K562 (cell line): Measurements from ENCODE around the gene MRPS18B. TPM values are rescaled to one million over a fixed set of nuclear protein-coding genes. Genes with fewer than 3 reads are reported as not detected.

Source experiments
- BRF2 ChIP-seq: IDR thresholded peaks from 3 replicates; pipeline ENCODE4 v1.6.1; 2011; ENCODE audit warnings: borderline replicate concordance, mild to moderate bottlenecking; ENCODE audit not compliant: insufficient read length, insufficient read depth
- ELK1 ChIP-seq: sonication (generic); formaldehyde crosslinking; IDR thresholded peaks from 2 replicates; pipeline ENCODE4 v1.8.1; 2022; ENCODE audit warnings: missing genetic modification reagents
- ETS1 ChIP-seq: conservative IDR thresholded peaks from 2 replicates; pipeline ENCODE4 v1.6.1; 2011; ENCODE audit warnings: low read depth, mild to moderate bottlenecking, low read length; ENCODE audit not compliant: control insufficient read depth
- L3MBTL2 ChIP-seq: fragments of 450-650 bp; IDR thresholded peaks from 2 replicates; pipeline ENCODE4 v1.6.1; 2016; ENCODE audit warnings: mild to moderate bottlenecking, moderate library complexity
- NFIC ChIP-seq: fragments of 450-650 bp; IDR thresholded peaks from 2 replicates; pipeline ENCODE4 v1.6.1; 2017; ENCODE audit warnings: mild to moderate bottlenecking, inconsistent platforms
- PHB2 ChIP-seq: fragments of 450-650 bp; IDR thresholded peaks from 2 replicates; pipeline ENCODE4 v1.6.1; 2017; ENCODE audit warnings: low read depth
- PML ChIP-seq: IDR thresholded peaks from 2 replicates; pipeline ENCODE4 v1.6.1; 2012; ENCODE audit warnings: low read length, inconsistent platforms
- RHOXF2B ChIP-seq: fragments of 250-450 bp; sonication (Bioruptor Pico); conservative IDR thresholded peaks from 2 replicates; pipeline ENCODE4 v1.5.1; 2021
- TBL1XR1 ChIP-seq, 2 experiments: IDR thresholded peaks; 2 replicates each; pipeline ENCODE4 v1.6.1; 2012; ENCODE audit warnings: improper control_type of control experiment in 2 of 2, low read length in 2 of 2, mild to moderate bottlenecking in 1 of 2
- ZNF146 ChIP-seq: IDR thresholded peaks from one replicate; pipeline ENCODE4 v1.6.1; 2018; ENCODE audit warnings: missing compliant biosample characterization; ENCODE audit not compliant: unreplicated experiment
- ZNF23 ChIP-seq: fragments of 250-450 bp; sonication (Bioruptor Pico); IDR thresholded peaks from 2 replicates; pipeline ENCODE4 v1.4.0; 2020; ENCODE audit warnings: mild to moderate bottlenecking
- ZNF408 ChIP-seq: fragments of 250-450 bp; sonication (Bioruptor Pico); IDR thresholded peaks from 2 replicates; pipeline ENCODE4 v1.4.0; 2020; ENCODE audit warnings: low read depth, mild to moderate bottlenecking, moderate library complexity
- ZNF507 ChIP-seq: conservative IDR thresholded peaks from 2 replicates; pipeline ENCODE4 v1.6.1; 2017; ENCODE audit warnings: missing genetic modification characterization, missing compliant biosample characterization
- ZNF589 ChIP-seq: fragments of 200-800 bp; sonication (Bioruptor generic); IDR thresholded peaks from 2 replicates; pipeline ENCODE4 v1.6.1; 2016; ENCODE audit warnings: low read depth, missing genetic modification characterization, missing compliant biosample characterization
- polyA plus RNA-seq, 8 experiments: library from polyadenylated mRNA; depleted of rRNA in 4 of 8; stranded (reverse) in 5 of 8; unstranded in 3 of 8; fragments of >200 nt; fragmentation: Nextera tagmentation in 2 of 8; fragmentation: Illumina TruSeq in 1 of 8; extraction: Ambion mirVana in 2 of 8; extraction: Trizol in 1 of 8; gene quantifications; 2 replicates each; pipeline versions ENCODE4 v1.2.1 to v1.2.3, GENCODE V29; 2011 to 2014; ENCODE audit warnings: inconsistent platforms in 1 of 8, missing spikeins in 1 of 8
- total RNA-seq, 7 experiments: library from RNA; depleted of rRNA in 6 of 7; stranded (reverse); fragments of >200 nt in 6 of 7; fragmentation: Illumina TruSeq in 2 of 7; extraction: Trizol in 2 of 7; gene quantifications; 2 replicates each; pipeline versions ENCODE4 v1.2.1 to v1.2.3, GENCODE V29; 2011 to 2021; ENCODE audit warnings: low replicate concordance in 1 of 7
- TF ChIP-seq, protein P1 (sequence below): sonication (generic); formaldehyde crosslinking; IDR thresholded peaks from 2 replicates; pipeline ENCODE4 v1.8.0; 2022; ENCODE audit warnings: mild to moderate bottlenecking, missing genetic modification reagents, borderline replicate concordance

Gene MRPS18B
- total and polyA plus RNA-seq, 9 of the 15 experiments (the other 6 are each of a cell fraction or from before 2014, with no cell fraction given) = 132 to 383 (median 178) TPM

DNA sequence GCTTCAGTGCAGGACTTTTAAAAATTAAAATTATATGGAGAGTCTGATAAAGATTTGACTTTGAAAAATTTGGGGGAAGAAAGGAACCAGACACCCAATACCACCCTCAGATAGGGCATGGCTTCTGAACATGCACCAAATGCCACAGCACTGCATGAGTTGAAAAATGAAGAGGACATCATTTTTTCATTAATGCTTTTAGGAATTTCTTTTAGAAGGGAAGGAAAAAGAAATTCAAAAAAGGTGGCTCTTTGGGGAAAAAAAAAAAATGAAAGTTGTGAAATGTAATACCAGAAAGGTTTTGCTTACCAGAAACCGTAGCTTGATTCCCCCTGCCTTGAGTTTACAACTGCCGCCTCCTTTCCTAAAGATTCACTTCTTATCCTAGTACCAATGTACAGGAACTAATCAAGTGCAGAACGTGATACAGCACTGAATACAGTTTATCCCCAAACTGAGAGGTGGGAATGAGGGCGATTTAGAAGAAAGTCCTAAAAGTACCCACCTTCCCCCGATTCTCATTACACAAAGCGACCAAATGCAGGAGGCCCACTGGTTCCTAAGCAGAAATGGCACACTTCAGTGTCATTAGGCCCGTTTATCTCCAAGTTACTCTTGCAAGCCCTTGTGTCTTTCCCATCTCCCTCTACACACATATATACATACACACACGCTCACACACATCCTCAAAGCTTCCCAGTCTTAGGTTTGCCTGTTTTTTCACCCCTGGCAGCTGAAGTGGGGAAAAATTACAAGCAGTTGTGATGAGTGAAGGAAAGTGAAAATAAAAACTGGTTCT, 3.4 kb upstream of the MRPS18B start (continued):
- no peak for TF ChIP-seq TBL1XR1 (IDR thresholded peaks at IDR 0.05; ENCODE audit: low read length in 2 of 2)
- TF ChIP-seq PHB2 = no peak; the same call in 1 of the 2 replicates
- no peak for TF ChIP-seq ZNF146 (CRISPR knock-in tag)
- TF ChIP-seq NFIC = peak; percentile 19; the same call in 1 of the 2 replicates
- TF ChIP-seq PML = no peak
- TF ChIP-seq, protein P1, sequence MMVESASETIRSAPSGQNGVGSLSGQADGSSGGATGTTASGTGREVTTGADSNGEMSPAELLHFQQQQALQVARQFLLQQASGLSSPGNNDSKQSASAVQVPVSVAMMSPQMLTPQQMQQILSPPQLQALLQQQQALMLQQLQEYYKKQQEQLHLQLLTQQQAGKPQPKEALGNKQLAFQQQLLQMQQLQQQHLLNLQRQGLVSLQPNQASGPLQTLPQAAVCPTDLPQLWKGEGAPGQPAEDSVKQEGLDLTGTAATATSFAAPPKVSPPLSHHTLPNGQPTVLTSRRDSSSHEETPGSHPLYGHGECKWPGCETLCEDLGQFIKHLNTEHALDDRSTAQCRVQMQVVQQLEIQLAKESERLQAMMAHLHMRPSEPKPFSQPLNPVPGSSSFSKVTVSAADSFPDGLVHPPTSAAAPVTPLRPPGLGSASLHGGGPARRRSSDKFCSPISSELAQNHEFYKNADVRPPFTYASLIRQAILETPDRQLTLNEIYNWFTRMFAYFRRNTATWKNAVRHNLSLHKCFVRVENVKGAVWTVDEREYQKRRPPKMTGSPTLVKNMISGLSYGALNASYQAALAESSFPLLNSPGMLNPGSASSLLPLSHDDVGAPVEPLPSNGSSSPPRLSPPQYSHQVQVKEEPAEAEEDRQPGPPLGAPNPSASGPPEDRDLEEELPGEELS (CRISPR knock-in tag) = 0 out of 2 replicates have a peak, but pooled peaks have one; percentile 36
- no peak for TF ChIP-seq ELK1 (CRISPR knock-in tag)
- no peak for TF ChIP-seq BRF2
- no peak for TF ChIP-seq ETS1
- 0 out of 2 replicates have a peak, but pooled peaks have one; percentile 6 for TF ChIP-seq L3MBTL2
- TF ChIP-seq ZNF408 = no peak
- peak; percentile 72 for TF ChIP-seq ZNF23
- peak; percentile 93 for TF ChIP-seq RHOXF2B (CRISPR knock-in tag)
- TF ChIP-seq ZNF507 = no peak
- no peak for TF ChIP-seq ZNF589 (CRISPR knock-in tag)
